Measurements from ENCODE around the gene MALSU1.

MALSU1 gene

DNA sequence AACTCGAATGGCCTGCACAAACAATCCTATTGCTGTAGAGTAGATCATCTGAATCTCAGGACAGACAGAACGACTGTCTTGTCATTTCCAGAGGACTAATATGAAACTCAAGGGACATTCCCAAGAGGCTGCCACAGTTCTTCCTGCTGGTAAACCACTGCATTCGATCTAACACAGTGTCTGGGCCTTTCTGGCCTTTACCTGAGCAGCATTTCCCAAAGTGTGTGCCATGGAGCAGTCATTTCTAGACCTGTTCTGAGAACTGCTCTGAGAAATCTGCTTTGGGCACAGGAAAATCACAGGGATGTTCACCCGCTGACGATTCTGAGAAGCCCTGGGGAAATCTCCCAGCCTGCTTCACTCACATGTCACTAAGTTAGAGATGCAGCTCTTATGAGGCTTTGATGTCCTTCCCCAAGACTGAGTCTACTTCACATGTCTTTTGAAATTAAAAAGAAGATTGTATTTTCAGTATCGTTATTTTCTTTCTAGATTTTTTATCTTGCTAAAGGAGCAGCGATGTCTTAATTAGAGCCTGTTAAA, 34.2 kb upstream of the MALSU1 start:
- ChIA-PET POLR2A (no interaction called here), CTCF (interaction anchor here (1.1 to 10.5 kb wide), 6 partner anchors 6 to 282 kb away, joined by 3 to 135 read pairs (median 4); no protein-coding TSS in a partner anchor)
- no peak for DNase-seq (ENCODE audit: extremely low spot score)
- no peak for TF ChIP-seq CTCF (IDR thresholded peaks at IDR 0.05; ENCODE audit: control extremely low read depth, extremely low read depth, low read depth, missing control alignments)

DNA sequence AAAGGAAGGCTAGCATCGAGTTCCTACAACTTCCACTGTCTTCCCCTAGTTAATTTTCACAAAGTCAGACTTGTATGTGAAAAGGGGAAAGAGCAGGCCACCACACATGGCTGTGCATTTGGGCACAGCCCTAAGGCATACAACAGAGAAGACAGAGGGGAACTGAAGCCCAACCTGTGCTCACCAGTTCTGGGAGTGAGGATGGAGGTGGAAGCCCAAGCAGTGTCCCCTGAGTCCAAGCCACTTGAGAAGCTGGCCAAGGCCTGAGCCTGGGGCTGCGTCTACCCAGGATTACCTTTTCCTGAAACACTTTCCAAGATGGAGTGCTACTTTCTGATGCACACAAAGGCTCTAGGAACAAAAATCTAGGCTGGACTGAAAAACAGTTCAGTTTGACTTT, 32.2 kb upstream of the MALSU1 start:
- ChIA-PET CTCF (no interaction called here), POLR2A (no interaction called here)
- no peak for TF ChIP-seq CTCF (IDR thresholded peaks at IDR 0.05; ENCODE audit: control extremely low read depth, extremely low read depth, low read depth, missing control alignments)
- DNase-seq (ENCODE audit: extremely low spot score) = no peak

DNA sequence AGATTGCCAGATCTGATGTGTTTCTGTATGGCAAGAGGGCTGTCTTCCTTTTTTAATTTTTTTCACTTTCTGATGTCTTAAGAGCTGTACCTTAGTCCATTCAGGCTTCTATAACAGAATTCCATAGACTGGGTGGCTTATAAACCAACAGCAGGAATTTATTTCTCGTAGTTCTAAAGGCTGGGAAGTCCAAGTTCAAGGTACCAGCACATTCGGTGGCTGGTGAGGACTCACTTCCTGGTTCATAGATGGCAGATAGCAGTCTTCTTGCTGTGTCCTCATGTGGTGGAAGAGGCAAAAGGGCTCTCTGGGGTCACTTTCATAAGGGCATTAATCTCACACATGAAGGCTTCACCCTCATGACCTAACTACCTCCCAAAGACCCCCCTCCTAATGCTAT, 31.8 kb upstream of the MALSU1 start:
- CTCF ChIA-PET = interaction anchor here (3.0 to 8.3 kb wide), 2 partner anchors 6 to 10 kb away, joined by 16 to 135 read pairs; no protein-coding TSS in a partner anchor
- no peak for TF ChIP-seq CTCF (IDR thresholded peaks at IDR 0.05; ENCODE audit: control extremely low read depth, extremely low read depth, low read depth, missing control alignments)

DNA sequence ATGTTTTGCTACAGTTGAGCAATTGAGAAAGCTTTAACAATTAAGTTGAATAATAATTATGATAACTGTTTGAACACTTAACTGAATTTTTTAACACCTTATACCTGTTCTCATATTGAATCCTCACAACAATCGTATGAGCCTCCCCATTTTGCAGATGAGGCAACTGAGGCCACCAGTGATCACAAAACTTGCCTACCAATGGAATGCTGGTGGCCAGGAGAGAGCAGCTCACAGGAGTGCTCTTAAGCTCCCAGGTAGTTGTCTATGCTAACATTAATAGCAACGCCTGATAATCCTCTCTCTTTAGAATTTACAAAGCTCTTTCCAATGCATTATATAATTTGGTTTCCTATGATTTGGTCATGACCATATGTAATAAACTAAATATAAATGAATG, 31.0 kb upstream of the MALSU1 start:
- CTCF ChIA-PET = interaction anchor here (1.1 to 8.3 kb wide), 4 partner anchors 7 to 62 kb away, joined by 3 to 135 read pairs (median 10); no protein-coding TSS in a partner anchor
- DNase-seq (ENCODE audit: extremely low spot score) = no peak
- POLR2A ChIA-PET = no interaction called here
- TF ChIP-seq CTCF (IDR thresholded peaks at IDR 0.05; ENCODE audit: control extremely low read depth, extremely low read depth, low read depth, missing control alignments) = no peak

More for the DNA sequence above, 31.8 kb upstream of the MALSU1 start:
- no peak for DNase-seq (ENCODE audit: extremely low spot score)
- POLR2A ChIA-PET = no interaction called here

DNA sequence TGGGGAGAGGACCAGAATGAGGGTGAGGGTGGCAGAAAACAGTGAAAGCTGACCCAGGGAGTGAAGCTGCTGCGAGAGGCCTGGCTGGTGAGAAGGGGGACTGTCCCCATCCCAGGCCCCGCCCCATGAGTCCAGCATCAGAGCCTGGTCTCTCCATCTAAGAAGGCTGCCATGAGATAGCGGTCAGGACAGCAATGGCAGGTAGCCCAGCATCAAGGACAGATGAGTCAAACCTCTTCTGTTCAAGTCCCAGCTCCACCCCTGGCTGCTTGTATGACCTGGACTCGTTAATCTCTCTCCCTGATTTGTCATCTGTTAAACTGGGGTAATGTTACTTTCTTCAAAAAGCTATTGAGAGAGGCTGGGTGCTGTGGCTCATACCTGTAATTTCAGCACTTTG, 30.4 kb upstream of the MALSU1 start:
- POLR2A ChIA-PET = no interaction called here
- CTCF ChIA-PET = interaction anchor here (0.8 to 8.3 kb wide), 6 partner anchors 8 to 443 kb away, joined by 3 to 135 read pairs (median 4); no protein-coding TSS in a partner anchor
- no peak for TF ChIP-seq CTCF (IDR thresholded peaks at IDR 0.05; ENCODE audit: control extremely low read depth, extremely low read depth, low read depth, missing control alignments)
- DNase-seq (ENCODE audit: extremely low spot score) = no peak

- POLR2A ChIA-PET = no interaction called here
- CTCF ChIA-PET = interaction anchor here (0.6 to 10.9 kb wide), 45 partner anchors 11 to 1490 kb away, joined by 3 to 135 read pairs (median 4); partner anchors contain the start of genes MALSU1 and NUP42
- no peak for TF ChIP-seq CTCF (IDR thresholded peaks at IDR 0.05; ENCODE audit: control extremely low read depth, extremely low read depth, low read depth, missing control alignments)
- no peak for DNase-seq (ENCODE audit: extremely low spot score)
Observed at GRCh38 chr7:23272275-23272674, 26.9 kb upstream of the MALSU1 start.

Data from GM10248 (cell line).